ENCODE measurements around the gene RSPH1. TPM values are rescaled to one million over a fixed set of nuclear protein-coding genes. Genes with fewer than 3 reads are reported as not detected.

RSPH1 gene
- total RNA-seq, 1 donor from 2014 or later, result not detected

- DNase-seq (ENCODE audit: low read depth), result no peak
Observed at GRCh38 chr21:42451941-42452340, 44.1 kb downstream of the RSPH1 start.

DNA sequence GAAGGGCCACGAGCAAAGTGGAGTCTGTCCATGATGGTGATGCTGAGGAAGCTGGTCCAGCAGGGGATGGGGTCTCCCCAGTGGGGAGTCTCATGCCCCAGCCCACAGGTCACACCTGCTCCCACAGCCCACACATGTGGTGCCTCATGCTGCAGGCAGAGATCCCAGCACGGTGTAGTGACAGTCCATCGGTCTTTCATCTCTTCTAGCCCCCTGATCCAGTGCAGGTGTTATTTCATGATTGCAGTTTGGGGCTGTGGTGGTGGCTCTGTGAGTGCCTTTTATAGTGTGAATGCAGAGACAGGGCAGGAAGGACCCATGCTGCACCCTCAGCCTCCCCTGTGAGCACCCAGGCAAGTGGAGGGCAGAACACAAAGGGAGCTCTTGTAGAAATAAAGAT, 47.3 kb downstream of the RSPH1 start:
- no peak for DNase-seq (ENCODE audit: low read depth)

DNA sequence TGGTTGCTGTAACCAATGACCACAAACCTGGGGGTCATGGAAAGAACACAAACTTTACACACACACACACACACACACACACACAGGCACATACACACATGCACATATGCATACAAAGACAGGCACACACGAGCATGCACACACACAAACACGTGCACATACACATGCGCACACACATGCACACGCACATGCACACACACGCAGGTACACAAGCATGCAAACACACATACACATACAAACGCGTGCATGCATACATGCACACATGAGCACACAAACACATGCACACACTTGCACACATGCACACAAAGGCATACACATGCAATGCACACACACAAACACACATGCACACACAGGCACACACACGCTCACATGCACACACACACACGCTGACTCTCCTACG, 48.3 kb downstream of the RSPH1 start:
- DNase-seq (ENCODE audit: low read depth), result no peak

DNA sequence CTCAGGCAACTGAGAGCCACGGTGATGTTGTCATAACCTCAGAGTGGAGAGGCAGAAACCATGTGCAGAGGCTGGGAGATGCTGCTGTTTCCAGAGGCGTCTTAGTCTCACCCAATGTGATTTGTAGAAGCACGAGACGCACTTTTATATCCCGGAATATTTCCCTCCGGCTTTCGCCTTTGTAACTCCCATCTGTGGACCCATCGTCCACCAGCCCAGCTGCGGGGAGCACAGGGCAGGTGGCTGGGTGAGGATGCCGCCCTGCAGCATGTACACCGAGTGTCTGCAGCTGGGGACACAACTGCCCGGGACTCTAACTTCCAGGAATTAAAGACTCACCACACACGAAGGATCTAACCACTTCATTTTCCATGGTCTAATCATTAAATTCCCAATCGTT, 48.8 kb downstream of the RSPH1 start:
- DNase-seq (ENCODE audit: low read depth), result no peak

DNA sequence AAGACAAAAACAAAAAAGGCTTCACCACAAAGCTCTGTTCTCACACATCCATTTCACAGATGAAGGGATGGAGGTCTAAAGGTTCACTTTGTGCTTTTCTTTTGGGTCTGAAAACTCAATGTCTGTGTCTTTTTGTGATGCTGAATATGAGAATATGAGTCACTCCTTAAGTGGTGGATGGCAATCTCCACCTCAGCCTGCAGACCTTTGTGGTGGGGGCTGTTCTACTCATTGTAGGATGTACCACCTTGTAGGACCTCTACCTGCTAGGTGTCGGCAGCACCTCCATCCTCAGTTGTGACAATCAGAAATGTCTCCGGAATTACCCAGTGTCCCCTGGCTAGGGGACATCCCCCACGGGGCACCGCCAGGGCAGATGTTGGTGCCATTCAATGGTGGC, 49.5 kb downstream of the RSPH1 start:
- DNase-seq (ENCODE audit: low read depth), result no peak

DNA sequence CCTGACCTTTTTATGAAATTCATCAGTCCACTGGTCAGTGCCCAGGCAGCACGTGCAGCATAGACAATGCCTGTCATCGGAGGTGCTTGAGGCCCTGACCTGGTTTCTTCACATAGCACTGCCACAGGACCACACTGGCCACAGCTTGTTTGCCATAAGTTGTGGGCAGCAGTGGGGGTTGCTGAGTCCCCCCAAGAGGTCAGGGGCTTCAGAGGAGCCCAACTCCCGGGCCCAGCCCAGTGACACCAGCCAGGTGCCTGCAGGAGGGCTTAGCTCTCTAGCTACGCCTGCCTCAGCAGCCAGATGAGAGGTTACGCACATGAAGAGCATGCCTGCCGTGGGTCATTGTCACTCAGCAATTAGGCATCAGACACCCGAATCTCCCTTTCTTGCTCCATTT, 50.7 kb downstream of the RSPH1 start:
- no peak for DNase-seq (ENCODE audit: low read depth)

DNA sequence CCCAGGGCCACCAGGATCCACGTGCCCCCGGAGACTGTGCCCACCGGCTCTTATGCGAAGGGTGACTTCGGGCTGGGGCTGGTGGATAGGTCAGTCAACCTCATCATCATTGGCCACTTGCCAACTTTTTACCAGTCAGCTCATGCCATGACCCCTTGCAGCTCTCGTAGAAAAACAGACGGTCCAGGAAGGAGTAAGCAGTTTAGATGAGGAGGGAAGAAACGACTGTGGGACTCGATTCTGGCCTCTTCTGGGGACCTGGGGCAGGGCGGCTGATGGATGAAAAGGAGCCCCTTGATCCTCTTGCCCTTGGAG, 51.3 kb downstream of the RSPH1 start:
- DNase-seq (ENCODE audit: low read depth), result no peak

GRCh38 chr21:42443876-42444744, 51.9 kb downstream of the RSPH1 start:
- no peak for DNase-seq (ENCODE audit: low read depth)

GRCh38 chr21:42443181-42443785, 52.7 kb downstream of the RSPH1 start:
- DNase-seq (ENCODE audit: low read depth), result no peak

DNA sequence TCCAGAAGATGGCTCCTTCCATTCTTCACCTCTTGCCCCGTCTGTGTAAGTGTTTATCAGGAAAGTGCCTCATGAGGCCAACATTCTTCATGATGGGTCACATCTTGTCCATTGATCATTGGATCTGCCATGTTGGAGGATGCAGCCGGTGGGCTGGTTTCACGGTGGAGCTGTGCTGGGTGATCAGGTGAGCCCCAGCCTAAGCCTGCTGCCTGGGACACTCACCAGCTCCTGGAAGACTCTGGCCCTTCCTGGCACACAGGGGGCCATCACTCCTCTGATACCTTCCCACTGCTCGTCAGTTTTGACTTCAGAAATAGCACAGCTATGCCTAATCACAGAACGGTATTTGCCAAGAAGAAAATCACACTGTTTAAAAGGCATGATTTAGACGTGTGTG, 54.1 kb downstream of the RSPH1 start:
- no peak for DNase-seq (ENCODE audit: low read depth)

DNA sequence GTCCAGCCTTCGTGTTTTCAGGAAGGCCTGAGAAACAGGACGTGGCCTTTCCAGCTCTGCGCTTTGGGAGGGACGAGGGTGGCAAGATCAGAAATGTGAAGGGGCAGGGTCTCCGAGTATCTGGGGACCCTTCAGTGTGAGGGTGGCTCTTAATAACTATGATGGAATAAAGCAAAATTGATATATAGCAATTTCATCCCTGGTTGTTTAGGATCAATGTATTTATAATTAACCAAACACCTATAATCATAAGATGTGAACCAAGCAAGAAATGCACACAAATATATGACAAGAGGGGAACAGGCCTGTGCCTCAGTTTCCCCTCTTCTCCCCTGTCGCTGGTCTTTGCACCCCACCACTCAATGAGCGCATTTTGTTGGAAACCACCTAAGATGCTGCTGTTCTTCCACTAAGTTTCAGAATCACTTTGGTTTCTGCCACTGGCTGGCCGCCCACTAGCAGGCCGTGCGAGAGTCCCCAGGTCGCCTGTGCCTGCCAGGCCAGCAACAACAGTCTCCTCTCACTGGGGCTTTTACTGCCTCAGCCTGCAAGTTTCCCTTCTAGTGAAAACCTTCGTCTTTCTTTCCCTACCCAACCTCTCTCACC, 55.7 kb downstream of the RSPH1 start:
- no peak for DNase-seq (ENCODE audit: low read depth)

DNA sequence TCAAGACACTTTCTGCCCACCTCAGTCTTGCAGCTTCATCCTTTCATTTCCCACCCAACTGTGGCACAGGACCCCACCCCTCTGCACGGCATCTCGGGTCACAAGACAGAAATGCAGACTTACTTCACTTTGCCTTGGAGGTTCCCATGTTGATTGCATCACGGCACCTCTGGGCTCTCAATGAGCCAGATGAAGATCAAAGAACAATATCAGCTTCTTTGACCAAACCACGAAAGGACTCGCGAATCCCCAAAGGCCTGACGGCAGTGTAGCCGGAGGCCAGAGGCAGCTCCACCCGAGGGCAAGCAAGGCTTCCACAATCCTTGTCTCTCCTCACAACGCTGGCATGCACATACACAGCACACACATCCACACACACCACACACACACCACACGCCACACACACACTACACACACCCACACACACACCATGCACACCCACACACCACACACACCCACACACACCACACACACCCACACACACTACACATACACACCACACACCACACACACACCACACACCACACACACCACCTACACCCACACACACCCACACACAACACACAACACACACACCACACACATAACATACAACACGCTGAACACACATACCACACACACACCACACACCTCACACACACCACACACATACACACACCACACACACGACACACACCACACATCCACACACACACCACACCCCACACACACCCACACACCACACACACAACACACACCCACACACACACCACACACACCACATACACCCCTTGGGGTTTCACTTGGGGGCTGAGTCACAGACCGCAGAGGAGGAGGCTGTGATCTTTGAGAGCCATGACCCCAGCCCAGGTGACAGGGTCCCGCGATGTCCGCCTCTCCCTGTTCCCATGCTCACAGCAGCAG, 56.5 kb downstream of the RSPH1 start:
- no peak for DNase-seq (ENCODE audit: low read depth)

- DNase-seq (ENCODE audit: low read depth), result no peak
Observed at GRCh38 chr21:42438316-42439205, 57.5 kb downstream of the RSPH1 start.

- DNase-seq (ENCODE audit: low read depth), result peak; percentile 1
Observed at GRCh38 chr21:42437786-42438185, 58.2 kb downstream of the RSPH1 start.

DNA sequence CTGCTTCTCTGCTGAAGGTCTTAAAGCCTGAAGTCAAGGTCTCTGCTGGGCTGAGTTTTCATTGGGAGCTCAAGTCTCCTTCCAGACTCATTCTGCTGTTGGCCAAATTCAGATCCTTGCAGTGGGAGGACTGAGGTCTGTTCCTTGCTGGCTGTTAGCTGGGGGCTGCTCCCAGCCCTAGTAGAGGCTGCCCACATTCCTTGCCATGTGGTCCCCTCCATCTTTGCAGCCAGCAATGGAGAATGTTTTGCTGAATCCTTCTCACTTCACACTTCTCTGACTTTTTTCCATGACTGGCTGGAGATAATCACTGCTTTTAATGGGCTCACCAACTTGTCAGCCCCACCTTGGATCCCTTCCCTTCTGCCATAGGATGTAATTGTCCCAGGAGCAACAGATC, 59.1 kb downstream of the RSPH1 start:
- DNase-seq (ENCODE audit: low read depth), result no peak

DNA sequence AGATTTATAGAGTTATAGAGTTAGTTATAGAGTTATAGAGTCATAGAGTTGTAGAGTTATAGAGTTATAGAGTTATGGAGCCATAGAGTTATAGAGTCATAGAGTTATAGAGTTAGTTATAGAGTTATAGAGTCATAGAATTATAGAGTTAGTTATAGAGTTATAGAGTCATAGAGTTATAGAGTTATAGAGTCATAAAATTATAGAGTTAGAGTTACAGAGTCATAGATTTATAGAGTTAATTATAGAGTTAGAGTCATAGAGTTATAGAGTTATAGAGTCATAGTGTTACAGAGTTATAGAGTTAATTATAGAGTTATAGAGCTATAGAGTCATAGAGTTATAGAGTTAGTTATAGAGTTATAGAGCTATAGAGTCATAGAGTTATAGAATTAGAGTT, 60.2 kb downstream of the RSPH1 start:
- no peak for DNase-seq (ENCODE audit: low read depth)

DNA sequence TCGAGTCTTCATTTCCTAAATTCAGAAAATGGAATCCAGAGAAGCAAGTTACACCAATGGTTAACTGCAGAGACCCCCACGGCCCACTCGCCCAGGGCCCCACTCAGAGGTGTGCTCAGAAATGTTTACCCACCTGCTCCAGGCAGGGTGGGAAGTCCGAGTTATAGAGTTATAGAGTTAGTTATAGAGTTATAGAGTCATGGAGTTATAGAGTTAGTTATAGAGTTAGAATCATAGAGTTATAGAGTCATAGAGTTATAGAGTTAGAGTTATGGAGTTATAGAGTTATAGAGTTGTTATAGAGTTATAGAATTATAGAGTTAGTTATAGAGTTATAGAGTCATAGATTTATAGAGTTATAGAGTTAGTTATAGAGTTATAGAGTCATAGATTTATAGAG, 60.6 kb downstream of the RSPH1 start:
- DNase-seq (ENCODE audit: low read depth), result no peak

GRCh38 chr21:42434884-42435283, 61.1 kb downstream of the RSPH1 start:
- no peak for DNase-seq (ENCODE audit: low read depth)

DNA sequence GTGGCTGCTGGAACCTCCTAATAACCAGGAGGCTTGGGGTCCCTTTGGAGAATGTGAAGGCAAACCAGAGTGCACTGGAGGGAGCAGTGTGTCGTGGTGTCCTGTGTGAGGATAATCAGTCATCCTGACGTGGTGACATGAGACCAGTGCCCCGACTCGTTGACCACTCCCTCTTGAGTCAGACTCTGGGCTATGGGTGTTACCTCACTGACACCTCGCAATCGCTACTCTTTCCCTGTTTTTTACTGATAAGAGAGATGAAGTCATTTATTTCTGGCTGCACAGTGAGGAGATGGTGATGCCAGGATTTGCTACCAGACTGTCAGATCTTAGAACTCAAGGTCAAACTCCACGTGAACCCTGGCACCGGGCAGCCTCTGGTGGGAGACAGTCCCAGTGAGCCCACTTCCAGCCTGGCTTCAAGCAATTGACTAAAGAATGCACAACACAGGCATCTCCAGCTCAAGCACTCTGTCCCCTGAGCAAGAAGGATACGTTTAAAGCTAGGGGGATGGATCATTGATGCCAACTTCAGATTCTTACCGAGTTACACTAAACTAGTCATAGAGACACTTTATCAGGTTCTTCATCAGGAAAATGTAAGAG, 62.0 kb downstream of the RSPH1 start:
- no peak for DNase-seq (ENCODE audit: low read depth)

- no peak for DNase-seq (ENCODE audit: low read depth)
Observed at GRCh38 chr21:42432695-42433094, 63.3 kb downstream of the RSPH1 start.
